HG03571 (cell line): ENCODE results near the gene NFATC2.
"Not testable (repeated sequence)": the region's sequence is repeated elsewhere in the genome, so short reads cannot be mapped to it uniquely, and the experiment has no call there.

Experiments
- ATAC-seq: cut with Tn5 transposase; IDR thresholded peaks from one replicate; pipeline ENCODE4 v1.9.1; 2021; ENCODE audit not compliant: unreplicated experiment

NFATC2 gene

GRCh38 chr20:51541189-51542032 is 1.1 kb downstream of the NFATC2 start:
- no peak for ATAC-seq

DNA sequence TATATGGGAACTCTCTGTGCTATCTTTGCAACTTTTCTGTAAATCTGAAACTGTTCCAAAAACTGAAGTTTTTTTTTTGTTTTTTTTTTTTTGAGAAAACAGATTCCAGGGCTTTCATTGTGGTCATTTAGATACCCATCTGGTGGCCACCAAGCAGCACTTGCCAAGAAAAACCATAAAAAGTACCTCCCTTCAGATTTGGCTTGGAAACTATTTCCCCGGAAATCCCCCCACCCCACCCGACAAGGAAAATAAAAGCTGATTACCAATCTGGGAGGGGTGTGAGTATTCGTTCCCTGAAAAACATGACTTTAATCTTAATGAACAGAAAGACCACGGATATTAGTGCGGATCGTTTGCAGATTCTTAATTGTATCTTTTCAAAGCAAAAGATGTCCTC is 1.9 kb downstream of the NFATC2 start:
- no peak for ATAC-seq

DNA sequence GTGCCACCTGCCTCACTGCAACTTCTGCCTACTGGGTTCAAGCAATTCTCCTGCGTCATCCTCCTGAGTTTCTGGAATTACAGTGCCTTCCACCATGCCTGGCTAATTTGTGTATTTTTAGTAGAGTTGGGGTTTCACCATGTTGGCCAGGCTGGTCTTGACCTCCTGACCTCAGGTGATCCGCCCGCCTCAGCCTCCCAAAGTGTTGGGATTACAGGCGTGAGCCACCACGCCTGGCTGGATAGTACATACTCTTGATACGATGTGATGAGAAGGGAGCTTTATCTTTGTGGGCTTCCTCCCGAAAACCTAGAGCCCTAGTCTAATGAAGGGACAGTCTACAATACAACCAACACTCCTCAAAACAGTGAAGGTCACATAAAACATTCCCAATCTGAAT is 2.4 kb downstream of the NFATC2 start:
- ATAC-seq, result not testable (repeated sequence)

DNA sequence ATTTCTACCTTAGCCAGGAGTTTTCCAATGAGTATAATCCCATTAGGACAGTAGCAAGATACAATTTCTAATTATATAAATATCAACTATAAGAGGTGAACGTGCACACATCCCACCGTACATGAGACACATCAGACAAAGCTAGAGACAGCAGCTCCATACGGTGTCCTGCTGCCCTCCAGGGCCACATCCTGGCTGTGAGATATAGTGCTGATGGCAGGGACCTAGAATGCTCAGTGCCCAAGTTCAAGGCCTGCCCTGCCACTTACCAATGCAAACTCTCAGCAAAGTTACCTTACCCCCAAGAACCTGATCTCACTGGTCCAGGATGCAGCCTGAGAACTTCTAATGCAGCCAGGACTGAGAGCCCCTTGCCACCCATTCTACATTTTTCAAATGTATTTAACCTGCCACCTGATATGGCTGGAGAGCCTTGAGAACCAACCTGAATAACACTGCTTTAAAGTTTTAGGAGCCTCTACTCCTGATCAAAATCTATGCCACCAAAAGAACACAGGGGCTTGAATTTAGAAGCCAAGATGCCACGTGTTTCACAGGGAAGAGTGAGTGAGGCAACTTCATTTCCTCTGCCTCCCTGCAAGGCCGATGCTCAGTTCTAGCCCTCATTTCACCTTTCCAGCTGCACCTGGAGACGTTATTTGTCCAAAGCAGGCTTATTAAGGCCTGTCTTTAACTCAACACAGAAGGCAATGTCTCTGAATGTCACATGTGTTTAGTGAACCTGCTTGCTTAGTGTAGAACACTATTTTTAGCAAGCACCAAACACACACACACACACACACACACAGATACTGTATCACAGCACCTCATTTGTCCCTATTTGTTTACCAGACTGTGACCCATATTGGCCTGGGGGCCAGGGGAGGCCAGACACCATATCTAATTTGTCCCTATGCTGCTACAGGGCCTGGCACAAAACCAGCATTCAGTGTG is 6.1 kb downstream of the NFATC2 start:
- no peak for ATAC-seq

GRCh38 chr20:51535674-51536073 is 6.8 kb downstream of the NFATC2 start:
- no peak for ATAC-seq

DNA sequence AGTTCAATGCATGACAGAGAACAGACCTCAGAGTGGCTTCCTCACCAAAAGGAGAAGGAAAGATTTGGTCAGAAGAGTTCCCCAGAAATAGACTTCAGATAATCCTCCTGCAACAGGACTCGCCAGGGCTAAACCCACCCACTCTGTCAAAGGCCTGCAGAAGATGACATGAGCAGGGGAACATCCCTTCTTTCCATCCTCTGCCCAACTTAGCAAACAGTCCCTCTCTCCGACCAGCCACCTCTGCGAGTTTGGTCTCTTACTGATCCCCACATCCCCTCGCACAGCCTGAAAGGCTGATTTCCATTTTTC is 7.5 kb downstream of the NFATC2 start:
- ATAC-seq, result no peak

GRCh38 chr20:51533291-51534172 is 9.0 kb downstream of the NFATC2 start:
- no peak for ATAC-seq

DNA sequence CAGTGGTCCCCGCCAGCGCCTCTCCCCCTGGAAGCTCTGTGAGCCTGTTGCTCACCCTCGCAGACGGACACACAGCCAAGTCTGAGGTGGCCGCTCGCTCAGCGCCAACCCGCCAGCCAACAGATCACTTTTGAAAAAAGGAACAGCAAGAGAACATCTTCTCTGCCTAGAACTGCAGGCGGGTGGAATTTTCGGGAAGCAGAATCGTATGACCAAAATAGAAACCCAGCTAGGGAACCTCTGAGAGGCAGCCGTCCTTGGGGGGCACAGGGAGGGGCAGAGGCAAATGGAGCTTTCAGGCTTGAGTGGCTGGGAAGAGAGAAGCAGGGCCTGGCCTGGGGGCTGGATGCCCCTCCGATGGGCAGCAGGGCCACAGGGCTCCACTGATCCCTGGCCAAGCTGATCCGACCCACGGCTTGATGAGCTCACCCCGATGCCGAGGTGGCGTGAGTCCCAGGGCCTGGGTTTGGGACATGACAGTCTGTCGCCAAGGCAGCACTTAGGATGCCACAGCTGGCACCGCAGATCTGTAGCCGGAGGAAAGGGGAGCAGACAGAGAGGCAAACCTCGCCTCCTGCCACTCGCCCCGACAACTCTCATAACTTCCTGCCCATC is 9.8 kb downstream of the NFATC2 start:
- ATAC-seq, result no peak

DNA sequence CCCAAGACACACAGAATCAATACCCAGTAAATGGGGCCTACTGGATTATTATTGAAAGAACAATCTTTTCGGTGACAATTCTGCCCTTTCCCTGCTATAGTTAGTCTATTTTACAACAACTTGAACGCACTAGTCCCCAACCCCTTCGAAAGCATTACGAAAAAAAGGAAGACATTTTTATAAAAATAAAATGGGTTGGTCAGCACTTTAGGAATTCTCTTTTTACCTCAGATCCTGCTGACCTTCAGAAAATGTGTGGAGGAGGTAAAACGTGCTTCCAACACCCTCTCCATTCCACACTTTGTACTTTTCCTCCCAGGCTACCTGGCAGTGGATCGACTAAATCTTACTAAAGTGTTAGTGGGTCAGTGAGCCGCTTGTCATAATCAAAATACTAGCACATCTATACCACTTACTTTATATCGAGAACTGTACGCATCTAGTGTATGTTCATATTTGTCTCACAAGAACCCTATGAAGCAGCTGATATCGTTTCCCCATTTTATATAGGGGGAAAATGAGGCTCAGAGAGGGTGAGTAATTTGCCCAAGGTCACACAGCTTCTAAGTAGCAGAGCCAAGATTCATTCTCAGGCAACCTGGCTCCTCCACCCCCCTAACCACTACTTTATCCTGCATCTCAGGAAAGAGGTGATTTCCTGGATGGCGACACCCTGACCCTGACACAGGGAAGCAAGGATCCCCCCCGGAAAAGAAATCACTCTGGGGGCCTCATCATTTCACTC is 10.6 kb downstream of the NFATC2 start:
- ATAC-seq, result no peak

- ATAC-seq, result peak; percentile 49
Observed at GRCh38 chr20:51531141-51531710, 11.3 kb downstream of the NFATC2 start.

DNA sequence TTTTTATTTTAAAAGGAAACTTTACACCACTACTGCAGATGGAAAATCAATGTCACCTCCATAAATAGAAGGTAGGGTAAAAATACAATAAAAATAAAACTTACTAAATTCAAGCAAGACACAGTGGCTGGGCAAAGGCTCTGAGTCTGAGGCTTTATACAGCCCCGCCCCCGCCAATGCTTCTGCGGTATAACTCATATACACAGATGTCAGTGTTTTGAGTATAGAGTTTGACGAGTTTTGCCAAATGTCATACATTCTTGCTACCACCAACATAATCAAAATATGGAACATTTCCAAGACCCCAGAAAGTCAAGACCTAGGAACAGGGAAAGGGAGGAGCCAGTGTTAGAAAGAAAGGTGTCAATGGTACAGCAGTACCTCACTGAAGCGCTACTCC is 12.8 kb downstream of the NFATC2 start:
- ATAC-seq, result no peak

DNA sequence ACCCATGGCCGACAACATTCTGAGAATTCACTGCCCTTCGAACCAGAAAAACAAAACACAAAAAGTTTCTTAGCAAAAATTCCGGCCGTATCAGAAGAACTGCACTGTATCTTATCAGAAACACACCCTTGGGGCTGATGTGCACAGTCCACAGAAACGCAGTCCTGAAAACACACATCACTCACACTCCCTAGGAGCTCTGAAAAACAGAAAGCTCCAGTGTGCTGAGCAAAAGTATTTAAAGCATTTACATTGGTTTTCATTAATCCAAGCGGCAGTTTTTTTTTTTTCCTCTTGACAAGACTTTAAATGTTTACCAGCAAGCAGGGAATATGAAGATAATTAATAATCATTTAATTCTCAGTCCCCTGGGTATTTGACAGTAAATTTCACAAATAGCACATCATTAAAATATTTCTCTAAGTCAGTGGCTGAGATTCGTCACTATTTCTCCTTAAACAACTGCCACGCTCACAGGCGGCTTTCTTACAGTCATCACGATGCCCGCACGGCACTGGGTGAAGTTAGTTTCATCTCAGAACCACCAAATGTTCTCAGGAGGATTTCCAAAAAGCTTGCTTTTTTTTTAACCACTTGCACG is 13.3 kb downstream of the NFATC2 start:
- no peak for ATAC-seq

DNA sequence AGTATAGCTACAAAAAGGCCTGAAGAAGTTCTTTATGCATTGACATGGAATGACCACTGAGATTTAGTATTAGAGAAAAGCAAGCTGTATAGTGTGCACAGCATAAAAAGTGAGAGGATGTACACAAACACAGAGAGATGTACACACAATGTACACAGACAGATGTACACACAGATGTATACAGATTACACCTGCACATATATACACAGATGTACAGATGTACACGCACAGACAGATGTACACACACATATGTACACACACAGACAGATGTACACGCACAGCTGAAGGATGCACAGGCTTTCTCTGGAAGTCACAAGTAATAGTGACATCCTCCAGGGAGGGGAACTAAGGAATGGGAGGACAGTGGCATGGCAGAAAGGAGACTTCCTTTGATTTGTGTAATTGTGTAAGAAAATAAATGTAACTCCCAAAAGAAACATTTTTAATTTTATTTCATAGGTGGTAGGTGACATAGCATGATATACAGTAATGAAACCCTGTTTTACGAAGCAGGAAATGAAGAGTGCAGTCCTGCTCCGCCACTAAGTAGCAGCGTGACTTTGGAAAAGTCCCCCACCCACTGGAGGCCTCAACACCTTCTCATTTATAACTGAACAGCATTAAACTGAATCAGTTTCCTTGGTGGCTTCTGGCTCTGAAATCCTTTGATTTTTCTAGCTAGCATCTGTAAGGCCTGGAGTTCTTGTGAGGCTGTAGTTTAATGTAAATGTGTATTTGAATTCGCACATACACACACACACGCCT is 14.1 kb downstream of the NFATC2 start:
- no peak for ATAC-seq

DNA sequence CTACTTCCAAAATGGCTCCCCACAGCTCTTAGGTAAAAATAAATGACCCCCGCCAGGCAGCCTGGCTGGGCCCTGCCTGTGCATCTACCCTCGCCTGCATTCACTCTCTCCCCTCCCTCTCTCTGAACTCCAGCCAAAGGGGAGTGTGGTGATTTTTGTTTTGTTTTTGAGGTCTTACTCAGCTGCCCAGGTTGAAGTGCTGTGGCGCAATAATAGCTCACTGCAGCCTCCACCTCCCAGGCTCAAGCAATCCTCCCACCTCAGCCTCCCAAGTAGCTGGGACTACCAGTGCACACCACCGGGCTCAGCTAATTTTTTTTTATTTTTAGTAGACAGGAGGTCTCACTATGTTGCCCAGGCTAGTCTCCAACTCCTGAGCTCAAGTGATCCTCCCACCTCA is 15.8 kb downstream of the NFATC2 start:
- no peak for ATAC-seq

- ATAC-seq, result no peak
Observed at GRCh38 chr20:51526106-51526470, 16.4 kb downstream of the NFATC2 start.

DNA sequence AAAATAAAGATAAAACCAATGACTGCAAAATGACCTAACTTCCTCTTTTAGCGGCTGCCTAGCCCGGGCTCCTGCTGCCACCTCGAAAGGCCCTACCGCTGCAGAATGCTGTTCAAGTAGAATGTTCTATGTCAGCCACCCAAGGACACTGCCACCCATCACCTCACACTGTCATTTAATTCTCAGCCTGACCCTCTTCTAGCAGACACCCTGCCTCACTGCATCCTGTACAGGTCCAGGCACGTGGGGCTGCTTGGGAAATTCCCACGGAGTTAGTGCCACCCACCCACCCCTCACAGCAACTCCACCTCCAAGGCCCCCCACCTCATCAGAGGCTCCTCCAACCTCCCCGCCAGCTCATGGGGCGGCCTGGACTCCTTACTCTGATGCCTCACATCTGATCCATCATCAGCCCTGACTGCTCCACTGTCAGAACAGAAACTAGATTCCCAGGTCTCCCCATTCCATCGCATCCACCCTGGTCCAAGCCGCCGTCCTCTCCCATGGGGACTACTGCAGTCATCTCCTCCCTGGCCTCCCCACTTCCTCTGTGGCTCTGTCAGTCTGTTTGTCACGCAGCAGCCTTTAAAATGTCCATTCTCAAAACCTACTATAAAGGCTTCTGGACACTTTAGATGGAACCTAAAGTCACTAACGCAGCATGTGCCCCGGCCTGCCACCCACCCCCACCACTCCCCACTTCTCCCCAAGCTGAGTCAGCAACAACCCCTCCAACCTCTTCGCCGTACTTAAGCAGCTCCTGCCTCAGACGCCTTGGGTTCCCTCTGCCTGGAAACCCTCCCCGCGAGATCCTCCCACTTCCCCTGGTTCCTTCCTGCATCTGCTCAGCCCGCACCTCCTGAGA is 17.0 kb downstream of the NFATC2 start:
- ATAC-seq, result no peak

DNA sequence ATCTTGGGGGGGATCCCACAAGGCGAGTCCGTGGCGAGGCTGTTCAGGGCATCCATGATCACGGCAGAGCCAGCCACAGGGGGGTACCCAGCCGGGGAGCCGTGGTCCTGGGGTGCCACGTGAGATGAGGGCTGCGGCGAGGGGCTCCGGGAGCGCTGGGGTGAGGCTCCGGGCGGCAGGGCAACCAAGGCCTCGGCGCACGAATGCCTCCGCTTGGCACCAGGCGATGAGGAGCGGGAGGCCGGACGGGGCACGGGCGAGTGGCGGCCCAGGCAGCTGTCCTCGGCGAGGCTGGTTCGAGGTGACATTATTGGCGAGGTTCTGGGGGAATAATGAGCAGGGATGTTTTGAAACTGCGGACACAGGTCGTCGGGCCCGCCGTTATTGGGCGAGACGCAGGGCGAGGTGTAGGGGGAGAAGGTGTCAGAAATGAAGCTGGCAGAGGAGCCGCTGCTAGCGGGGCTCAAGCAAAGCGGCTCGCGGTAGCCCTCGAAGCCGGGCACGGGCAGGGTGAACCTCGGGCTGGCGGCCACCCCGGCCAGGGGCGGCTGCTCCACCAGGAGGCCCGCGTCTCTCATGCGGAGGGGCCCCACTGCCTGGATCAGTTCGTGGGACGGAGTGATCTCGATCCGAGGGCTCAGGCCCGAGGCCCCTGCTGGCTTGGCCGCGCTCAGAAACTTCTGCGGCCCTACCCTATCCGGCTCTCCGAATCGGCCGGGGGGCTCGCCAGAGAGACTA is 19.1 kb downstream of the NFATC2 start:
- ATAC-seq, result no peak
